ENCODE results near the gene ZNF672. TPM values are rescaled to one million over a fixed set of nuclear protein-coding genes. Genes with fewer than 3 reads are reported as not detected.

ZNF672 gene
- total RNA-seq, 1 donor from 2014 or later: 27.6 TPM

DNA sequence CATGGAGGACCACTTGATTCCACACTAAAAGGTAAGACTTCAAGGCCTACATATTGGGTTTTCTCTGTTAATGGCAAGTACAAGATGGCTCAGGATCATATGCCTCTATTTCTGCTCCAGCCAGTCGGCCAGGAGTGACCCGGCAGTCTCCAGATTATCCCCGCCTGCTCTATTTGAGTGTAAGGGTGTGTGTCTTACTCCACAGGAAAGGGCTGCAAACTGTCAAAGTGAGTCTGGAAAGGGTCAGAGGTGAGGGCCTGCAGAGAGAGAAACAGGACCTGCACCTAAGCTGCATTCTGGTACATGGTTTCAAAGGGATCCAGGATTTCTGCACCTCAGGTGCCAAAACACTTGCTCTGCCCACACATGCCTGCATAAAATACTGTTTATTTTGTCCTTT is 11.6 kb downstream of the ZNF672 start:
- DNase-seq (ENCODE audit: low spot score) (no peak), ATAC-seq (no peak)
- intact Hi-C loops (cut with DNase I): no loop called here

DNA sequence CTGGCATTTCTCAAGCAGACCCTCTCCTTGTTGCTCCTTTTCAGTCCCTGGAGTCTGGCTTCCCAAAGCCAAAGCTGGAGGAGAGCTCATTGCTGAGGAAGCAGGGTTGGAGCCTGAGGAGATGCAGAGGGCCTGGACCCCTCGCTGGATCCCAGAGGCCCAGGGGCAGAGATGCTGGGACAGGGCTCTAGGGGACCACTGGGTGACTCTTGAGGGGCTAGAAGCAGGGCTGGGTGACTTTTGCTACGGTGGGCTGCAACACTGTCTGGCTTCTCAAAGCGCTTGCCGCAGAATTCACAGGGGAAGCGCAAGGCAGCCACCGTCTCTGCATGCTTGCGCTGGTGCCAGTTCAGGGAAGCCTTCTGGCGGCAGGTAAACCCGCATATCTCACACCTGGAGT is 12.1 kb downstream of the ZNF672 start:
- ATAC-seq: no peak
- intact Hi-C loops (cut with DNase I): no loop called here
- DNase-seq (ENCODE audit: low spot score): no peak

DNA sequence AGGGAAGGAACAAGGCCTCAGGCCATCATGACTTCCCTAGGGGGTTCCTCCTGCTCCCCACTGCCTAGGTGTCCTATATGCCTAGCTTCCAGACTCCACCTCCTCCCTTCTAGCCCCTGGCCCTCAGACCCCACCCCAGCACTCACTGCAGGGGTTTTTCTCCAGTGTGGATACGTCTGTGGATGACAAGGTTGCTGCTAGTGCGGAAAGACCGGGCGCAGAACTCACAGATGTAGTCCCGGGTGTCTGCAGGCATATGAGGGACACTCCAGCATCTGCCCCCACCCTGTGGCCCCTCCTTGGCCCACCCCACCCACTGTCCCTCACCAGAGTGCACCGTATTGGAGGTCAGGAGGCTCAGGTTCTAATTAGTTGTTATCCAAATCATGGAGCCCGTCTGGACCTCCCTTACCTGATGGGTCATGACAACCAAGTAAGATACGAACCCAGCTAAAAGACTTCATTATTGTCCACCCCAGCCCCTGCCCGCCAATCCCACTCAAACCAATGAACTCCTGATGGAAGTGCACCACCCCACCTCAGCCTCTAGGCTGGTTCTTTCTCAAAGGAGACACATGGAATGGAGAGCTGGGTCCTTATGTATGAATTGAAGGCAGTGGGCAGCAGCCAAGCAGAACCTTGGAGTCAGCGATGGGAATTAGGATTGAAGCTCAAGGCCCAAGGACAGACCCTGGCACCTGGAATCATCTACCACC is 12.7 kb downstream of the ZNF672 start:
- ATAC-seq (no peak), DNase-seq (ENCODE audit: low spot score) (peak; percentile 48)
- intact Hi-C loops (cut with DNase I): no loop called here

DNA sequence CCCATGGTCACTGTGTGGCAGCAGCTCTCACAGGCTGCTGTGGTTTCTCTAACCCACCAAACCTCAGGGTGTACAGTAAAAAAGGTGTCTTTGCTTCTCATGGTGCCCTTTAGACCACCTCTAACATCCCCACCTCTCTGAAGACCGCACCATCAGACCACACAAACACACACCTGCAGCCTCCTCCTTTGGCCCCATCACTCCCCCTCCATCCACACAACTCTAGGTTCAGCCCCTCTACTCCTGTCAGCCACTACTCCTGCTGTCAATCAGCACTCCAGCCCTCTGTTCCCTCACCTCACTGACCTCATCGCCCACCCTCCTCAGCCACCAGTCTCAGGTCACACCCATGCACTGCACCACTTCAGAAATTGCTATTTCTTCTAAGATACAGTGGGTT is 13.4 kb downstream of the ZNF672 start:
- DNase-seq (ENCODE audit: low spot score): no peak
- intact Hi-C loops (cut with DNase I): no loop called here
- no peak for ATAC-seq

DNA sequence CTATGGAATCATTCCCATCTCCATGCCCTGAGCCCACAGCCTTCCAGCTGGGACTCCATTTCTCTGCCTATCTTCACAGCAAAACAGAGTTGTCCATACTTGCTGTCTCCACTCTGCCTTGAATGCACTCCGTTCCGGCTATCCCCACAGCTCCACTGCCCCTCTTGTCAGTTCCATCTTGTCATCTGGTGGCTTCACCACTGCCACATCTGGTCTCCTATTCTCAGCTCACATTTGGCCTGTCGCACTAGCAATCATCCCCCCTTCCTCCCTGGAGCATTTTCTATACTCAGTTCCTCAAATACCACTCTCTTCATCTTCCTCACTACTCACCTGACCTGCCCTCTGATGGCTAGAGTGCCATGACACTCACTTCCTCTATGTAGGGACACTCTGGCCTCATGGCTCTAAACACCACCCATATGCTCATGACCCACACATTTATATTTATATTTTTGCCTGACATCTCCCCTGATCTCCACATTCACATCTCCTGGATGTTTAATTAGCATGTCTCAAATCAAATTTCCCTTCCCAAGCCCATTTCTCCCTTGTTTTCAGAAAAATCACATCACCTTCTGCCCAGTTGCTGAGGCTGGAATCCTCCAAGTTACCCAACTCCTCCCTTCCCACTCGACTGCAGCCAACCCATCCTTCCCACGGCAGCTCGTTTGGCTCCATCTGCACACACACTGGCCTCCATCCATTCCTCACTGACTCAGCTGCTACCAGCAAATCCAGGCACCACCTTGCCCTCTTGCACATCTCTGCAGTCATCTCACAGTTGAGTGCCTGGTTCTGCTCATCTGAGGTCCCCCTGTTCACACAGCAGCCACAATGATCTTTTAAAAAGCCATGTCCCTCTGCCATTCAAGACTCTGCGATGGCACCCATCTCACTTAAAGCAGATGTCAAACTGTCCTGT is 14.7 kb downstream of the ZNF672 start:
- DNase-seq (ENCODE audit: low spot score): peak; percentile 44
- ATAC-seq: no peak
- intact Hi-C loops (cut with DNase I): no loop called here

DNA sequence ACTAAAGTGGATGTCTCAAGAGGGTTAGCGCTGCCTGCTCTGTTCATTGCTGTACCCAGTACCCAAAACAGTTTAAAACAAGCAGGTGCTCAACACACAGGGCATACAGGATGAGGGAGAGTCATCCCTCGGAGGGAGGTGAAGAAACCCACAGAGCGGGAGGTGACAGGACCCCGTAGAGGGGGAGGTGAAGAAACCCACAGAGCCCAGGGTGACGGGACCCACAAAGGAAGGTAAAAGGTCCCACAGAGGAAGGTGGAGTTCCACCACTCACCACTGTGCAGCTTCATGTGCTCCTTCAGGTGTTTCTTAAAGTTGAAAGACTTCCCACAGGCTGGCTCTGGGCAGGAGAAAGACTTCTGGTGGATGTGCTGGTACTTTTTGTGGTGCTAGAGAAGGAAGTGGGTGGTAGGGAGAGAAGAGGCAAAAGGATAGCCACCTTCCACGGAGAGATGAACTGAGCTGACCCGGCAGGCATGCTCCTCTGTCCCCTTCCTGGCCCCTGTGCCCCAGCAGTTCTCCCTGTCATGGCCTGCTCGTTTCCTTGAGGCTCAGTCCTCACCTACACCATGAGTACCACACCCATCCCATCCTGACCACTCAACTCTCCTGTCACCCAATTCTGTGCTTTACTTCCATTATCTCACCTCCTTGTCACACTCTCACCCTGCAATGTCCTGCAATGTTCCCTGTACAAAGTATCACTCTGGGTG is 15.8 kb downstream of the ZNF672 start:
- DNase-seq (ENCODE audit: low spot score): no peak
- ATAC-seq: no peak
- intact Hi-C loops (cut with DNase I): no loop called here

DNA sequence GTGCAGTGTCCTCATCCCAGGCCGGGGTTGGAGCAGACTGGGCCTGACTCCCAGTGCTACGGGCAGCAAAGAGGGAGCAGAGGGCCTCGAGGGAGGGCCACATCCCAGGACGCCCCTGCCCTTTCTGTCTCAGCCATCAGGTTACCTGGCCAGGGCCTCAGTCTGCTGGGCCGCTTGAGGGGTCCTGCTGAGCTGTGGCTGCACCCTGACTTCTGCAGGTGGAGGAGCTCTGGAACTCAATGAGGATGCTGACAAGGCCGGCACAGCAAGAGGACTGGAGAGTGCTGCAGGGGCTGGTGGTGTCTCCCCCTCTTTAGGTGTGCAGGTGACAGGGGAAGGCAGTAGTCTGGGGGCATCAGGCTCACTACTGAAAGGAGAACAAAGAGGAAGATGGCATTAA is 17.6 kb downstream of the ZNF672 start:
- DNase-seq (ENCODE audit: low spot score): peak; percentile 51
- intact Hi-C loops (cut with DNase I): no loop called here
- ATAC-seq: no peak

DNA sequence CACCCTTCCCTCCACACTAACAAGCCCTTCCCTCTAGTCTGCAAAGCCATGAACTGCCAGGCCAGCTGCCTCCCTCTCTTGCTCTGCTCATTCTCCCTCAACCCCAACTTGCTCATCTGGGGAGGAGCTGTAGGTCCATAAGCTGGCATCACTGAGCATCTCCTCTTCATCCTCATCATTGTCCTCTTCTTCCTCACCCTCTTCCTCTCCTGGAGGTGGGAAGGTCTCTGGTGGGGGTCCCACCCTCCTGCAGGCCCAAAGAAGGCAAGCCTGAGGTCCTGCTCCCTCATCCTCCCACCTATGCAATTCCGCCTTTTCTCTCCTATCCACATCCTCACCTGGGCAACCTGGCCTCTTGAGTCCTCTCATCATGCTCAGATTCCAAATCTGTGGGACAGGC is 18.2 kb downstream of the ZNF672 start:
- intact Hi-C loops (cut with DNase I): no loop called here
- DNase-seq (ENCODE audit: low spot score) (no peak), ATAC-seq (no peak)

DNA sequence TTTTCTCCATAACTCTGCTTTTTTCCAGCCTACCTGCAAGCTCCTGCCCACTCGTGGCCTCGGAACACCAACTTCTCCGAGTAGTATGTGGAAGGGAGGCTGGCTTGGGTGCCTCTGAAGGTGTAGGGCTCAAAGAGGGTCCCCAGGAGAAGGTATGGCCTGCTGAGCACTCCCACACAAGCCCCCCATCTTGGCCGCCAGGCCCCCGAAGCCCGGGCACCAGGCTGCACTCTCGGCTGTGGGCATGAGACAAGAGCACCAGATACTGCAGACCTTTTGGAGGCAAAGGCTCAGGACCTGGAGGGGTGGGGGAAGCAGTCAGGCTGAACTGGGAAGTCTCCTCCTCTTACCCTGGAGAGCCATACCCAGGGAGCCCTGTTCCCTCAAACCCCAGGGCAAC is 19.2 kb downstream of the ZNF672 start:
- DNase-seq (ENCODE audit: low spot score): peak; percentile 53
- intact Hi-C loops (cut with DNase I): no loop called here
- ATAC-seq: no peak

DNA sequence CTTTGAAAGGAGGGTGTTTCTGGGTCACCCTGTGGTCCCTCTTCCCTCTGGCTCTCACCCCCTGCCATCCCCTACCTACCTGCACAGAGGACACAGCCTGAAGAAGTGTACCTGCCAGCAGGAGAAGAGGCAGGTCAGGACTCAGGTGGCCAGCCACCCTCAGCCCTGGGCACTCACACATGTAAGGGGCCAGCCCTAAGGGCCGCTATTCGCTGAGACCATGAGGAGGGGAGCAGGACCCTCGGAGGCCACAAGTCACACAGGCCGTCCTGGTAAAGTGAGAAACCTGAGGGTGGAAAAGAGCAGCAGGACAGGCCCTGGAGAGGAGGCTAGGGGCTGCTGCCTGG is 19.7 kb downstream of the ZNF672 start:
- ATAC-seq: no peak
- intact Hi-C loops (cut with DNase I): no loop called here

DNA sequence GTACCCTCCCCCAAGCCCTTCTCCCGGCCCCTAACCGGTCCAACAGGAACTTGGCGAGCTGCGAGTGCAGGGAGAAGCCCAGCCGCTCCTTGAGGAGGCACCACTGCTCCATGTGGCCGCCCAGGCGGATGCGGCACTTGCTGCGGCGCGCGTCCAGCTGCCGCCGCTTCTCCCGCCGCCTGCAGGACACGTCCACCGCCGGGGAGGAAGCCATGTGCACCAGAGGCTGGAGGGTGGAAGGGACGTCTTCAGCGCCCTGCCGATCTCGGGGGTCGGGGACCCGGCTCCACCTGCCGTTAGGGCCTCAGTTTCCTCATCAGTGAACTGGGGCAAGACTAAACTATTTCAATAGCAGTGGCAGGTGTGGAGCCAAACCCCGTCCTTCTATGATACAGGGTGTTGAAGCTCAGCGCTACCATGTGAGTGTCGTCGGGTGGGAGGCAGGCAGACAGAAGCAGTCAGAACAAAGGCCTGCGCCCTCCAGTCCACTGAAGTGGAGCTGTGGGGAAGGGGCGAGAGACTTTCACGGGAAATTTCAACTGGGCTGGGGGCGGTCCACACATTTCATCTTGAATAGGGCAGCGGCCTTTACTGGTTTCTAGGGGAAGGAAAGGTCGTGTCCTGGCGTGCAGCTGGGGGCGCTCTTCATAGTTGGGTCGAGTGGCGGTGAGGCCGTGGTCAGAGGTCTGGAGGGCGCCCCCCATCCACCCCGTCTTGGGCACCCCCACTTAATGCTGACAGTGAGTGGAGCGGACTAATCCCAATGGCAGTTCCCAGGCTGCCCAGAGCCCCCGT is 20.3 kb downstream of the ZNF672 start:
- peak; percentile 69 for ATAC-seq
- DNase-seq (ENCODE audit: low spot score): peak; percentile 78
- intact Hi-C loops (cut with DNase I): no loop called here

More for the DNA sequence above, 19.7 kb downstream of the ZNF672 start:
- no peak for DNase-seq (ENCODE audit: low spot score)

DNA sequence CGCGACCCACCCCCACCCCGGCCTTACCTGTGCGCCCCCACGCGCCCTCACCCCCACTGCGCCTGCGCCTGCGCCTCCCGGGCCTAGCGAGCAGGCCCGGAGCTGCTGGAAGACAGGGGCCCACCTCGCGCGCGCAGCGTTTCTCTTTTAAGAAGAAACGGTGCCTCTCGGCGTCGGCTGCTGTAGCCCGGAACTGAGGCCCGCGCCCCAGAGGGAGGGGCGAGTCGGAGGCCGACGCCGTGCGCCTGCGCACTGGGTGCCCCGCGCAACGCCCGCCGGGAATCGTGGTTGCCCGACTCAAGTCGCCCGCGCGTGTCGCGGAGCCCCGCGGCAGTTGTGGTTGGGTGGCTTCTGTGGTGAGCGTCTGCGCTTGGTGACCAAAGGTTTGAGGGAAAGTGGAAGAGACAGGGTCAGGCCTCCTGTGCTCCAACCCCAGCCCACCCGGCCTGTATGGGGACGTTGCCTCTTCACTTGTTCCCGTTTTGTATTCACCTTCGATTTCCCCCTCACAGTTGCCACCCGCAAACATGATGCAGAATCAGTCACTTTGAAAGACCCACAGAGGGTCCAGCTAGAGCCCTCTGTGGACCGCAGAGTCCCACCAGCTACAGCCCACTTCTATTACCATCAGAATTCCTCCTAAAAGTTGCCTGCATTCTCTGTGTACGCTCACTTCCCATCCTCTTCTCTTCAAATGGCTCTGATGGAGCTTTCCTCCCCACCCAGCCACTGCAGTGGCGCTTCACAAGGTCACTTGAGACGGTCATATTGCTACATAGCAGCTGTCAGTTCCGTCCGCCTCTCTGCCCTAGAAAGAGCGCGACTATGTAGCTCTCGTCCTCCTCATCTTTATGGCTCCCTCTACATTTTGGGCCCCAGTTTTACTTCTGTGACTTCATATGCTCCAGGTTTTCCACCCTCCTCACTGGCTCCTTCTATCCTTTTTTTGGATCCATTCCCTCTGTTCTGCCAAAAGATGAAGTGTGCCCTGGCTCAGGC is 21.2 kb downstream of the ZNF672 start, which contains the start of gene ZNF692:
Gene ZNF692 (minus strand): TSS at position 195 of the 999 bp plus-strand sequence. CDS start 776 bp downstream, outside the sequence.
- peak; percentile 94 for ATAC-seq
- intact Hi-C loops (cut with DNase I): no loop called here
- peak; percentile 97 for DNase-seq (ENCODE audit: low spot score)

DNA sequence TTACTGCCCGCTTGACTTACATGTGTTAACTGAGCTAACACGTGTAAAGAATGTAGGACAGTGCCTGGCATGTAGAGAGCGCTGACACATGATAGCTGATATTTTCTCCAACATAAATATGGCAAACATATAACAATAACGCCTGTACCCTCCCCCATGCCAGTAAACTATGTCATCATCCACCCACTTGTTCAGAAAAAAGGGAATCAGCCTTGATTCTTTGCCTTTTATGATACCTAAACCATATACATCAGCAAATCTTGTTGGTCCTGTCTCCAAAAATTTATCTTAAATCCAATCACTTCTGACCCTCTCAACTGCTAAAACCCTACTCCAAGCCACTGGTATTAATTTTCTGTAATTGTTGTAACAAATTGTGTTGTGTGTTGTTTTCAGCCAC is 22.0 kb downstream of the ZNF672 start:
- ATAC-seq (no peak), DNase-seq (ENCODE audit: low spot score) (no peak)
- intact Hi-C loops (cut with DNase I): no loop called here

DNA sequence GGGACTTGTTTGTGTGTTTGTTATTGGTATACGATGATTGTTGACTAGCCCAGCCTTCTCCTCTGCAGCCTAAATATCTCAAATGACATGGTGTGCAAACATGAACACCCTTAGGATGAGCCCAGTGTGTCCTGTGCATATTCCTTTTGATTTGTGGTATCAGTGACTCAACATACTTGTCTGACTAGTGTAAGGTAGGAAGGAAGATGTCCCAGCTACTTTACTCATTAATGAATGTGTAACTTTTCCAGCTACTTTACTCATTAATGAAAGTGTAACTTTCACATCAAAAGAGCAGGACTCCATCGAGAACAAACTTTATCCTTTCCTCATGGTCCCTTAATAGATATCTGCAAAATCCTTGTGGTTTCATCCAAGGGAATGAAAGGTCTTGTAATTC is 23.6 kb downstream of the ZNF672 start:
- ATAC-seq: no peak
- DNase-seq (ENCODE audit: low spot score): no peak
- intact Hi-C loops (cut with DNase I): no loop called here

DNA sequence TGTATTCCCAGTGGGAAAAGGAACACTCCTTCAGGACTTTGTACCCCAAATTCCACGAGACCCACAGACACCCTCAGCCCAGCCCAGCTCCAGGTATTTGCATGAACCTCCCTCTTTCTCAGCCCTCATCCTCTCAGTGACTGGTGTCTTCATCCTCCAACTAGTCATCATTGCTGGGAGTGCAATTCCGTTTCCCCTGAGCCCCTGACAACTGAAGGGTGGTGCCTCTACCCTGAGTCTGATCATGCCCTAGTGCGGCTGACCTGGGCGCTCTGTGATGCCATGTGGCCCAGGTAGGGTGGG is 24.6 kb downstream of the ZNF672 start:
- ATAC-seq: no peak
- intact Hi-C loops (cut with DNase I): no loop called here

DNA sequence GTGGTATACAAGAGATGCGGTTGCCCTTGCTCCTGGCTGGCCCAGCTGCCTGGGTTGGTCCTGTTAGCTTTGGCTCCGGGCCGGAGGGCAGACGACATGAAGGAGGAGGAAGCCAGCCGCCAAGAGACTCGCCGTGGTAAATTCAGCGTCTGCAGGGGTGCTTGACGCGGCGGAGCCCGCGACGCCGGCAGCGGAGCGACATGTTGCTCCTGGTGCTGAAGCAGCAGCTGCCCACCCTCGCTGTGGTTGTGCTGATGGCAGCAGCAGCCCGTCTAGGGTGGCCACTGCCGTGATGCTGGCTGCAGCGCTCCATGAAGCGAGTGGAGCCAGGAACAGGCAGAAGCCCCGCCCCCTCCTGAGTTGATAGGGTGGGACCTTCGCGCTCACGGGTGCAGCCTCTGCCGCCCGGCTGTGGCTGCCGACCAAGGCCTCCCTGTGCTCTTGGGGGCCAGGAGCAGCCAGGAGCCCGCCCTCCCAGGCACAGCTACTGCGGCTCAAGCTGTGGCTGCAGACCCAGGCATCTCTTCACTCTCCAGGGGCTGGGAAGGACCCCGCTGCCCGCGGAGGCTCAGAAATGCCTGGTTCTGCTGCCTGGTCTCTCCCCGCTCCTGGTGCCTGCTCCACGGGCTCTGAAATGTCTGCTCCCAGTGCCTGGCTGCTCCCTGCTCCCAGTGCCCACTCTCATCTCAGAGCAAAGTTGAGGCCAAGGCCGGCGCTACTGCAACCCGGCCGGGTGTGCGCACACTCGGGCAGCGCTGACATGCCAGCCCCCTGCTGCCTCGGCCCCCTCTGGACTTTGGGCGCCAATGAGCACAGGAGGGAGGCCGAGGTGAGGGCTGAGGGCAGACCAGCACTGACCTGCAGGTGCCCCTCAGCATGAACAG is 25.2 kb downstream of the ZNF672 start:
- DNase-seq (ENCODE audit: low spot score) (peak; percentile 94), ATAC-seq (peak; percentile 88)
- intact Hi-C loops (cut with DNase I): no loop called here

More for the DNA sequence above, 24.6 kb downstream of the ZNF672 start:
- DNase-seq (ENCODE audit: low spot score): no peak

DNA sequence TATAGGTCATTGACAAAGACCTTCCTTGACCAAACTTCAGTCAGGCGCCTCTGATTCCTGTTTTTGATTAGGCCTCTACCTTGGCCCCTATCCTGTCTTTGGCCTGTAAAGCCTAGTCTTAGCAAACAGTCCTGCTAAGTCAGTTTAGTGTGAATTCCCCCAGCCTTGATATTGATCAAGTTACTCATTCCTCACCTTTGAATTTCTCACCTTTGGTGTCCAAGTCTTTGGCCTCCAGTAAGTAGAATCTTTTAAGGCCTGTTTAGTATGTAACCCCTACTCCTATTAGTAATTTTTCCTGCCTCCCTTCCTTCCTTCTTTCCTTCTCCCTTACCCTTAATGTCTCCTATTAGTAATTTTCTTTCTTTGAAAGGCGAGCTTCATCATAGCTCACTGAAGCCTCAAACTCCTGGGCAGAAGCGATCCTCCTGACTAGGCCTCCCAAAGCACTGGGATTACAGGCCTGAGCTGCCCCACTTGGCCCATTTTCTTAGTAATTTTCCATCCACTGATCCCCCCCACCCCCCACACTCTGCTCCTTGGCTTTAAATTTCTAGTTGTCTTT is 33.9 kb downstream of the ZNF672 start:
- ATAC-seq (no peak), DNase-seq (ENCODE audit: low spot score) (no peak)
- intact Hi-C loops (cut with DNase I): no loop called here
